ENCODE measurements around the gene LITAFD.

DNA sequence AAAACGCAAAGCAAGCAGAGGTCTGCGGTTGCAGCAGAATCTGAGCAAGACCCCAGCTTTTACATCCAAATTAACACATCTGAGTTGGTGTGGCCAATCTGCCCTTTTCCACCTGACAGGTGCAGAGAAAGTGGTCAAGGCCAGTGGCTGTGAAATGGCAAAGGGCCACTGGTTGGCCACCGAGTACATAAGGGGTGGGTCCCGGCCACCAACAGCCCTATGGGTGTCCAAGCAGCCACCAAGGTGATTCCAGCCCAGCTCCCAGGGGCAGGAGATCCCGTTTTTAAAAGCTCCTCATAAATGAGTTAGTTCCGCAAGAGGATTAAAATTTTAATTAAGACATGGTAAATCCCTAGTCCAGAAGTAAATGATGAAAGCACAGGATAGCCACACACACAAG, 52.5 kb downstream of the LITAFD start:
- TF ChIP-seq, protein P1, sequence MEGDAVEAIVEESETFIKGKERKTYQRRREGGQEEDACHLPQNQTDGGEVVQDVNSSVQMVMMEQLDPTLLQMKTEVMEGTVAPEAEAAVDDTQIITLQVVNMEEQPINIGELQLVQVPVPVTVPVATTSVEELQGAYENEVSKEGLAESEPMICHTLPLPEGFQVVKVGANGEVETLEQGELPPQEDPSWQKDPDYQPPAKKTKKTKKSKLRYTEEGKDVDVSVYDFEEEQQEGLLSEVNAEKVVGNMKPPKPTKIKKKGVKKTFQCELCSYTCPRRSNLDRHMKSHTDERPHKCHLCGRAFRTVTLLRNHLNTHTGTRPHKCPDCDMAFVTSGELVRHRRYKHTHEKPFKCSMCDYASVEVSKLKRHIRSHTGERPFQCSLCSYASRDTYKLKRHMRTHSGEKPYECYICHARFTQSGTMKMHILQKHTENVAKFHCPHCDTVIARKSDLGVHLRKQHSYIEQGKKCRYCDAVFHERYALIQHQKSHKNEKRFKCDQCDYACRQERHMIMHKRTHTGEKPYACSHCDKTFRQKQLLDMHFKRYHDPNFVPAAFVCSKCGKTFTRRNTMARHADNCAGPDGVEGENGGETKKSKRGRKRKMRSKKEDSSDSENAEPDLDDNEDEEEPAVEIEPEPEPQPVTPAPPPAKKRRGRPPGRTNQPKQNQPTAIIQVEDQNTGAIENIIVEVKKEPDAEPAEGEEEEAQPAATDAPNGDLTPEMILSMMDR (conservative IDR thresholded peaks at IDR 0.05; ENCODE audit: low read depth, low read length): no peak
- no peak for TF ChIP-seq EZH2phosphoT487 (IDR thresholded peaks at IDR 0.05; ENCODE audit: borderline replicate concordance, low read length)
- TF ChIP-seq EZH2 (IDR thresholded peaks at IDR 0.05; ENCODE audit: low read length, unreplicated experiment): no peak

All from PC-3 (cell line).